T-helper 22 cell (primary cell): Measurements from ENCODE around the gene ZNF598.

ENCODE experiments used
- DNase-seq: peaks from one replicate; pipeline ENCODE4 v3.0.0-alpha.2; 2020; ENCODE audit warnings: low read depth

ZNF598 gene

GRCh38 chr16:1990351-1991134 lies 19.1 kb downstream of the ZNF598 start:
- no peak for DNase-seq

DNA sequence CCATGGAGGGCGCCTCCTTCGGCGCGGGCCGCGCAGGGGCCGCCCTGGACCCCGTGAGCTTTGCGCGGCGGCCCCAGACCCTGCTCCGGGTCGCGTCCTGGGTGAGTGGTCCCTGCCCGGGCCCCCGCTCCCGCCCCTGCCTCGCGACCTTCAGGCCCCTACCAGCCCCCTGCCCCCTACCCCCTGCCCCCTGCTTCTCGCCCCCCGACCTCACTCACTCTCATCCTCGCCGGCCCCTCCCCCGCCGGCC lies 19.6 kb downstream of the ZNF598 start:
- no peak for DNase-seq

GRCh38 chr16:1989209-1990100 lies 20.2 kb downstream of the ZNF598 start, which contains the start of gene SYNGR3:
Gene SYNGR3 (plus strand): TSS chr16:1989970. CDS start chr16:1990103, 133 bp downstream.
- no peak for DNase-seq

DNA sequence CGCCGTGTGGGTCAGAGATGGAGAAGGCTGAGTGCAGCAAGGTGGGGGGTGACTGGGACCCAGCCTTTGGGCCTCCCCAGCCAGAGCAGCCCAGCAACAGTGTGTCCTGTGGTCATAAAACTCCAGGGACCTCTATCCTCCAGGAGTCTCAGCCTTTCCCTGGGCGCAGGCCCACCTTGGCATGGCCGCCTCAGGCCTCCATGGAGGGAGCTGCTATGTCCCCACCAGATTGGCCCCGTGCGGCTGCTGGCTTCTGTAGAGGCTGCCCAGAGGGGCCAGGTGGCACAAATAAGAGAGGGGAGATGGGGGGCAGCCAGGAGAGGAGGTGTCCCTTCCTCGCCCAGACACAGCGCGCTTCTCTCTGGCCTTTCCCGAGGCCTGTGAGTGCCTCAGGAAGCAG lies 22.4 kb downstream of the ZNF598 start:
- no peak for DNase-seq

DNA sequence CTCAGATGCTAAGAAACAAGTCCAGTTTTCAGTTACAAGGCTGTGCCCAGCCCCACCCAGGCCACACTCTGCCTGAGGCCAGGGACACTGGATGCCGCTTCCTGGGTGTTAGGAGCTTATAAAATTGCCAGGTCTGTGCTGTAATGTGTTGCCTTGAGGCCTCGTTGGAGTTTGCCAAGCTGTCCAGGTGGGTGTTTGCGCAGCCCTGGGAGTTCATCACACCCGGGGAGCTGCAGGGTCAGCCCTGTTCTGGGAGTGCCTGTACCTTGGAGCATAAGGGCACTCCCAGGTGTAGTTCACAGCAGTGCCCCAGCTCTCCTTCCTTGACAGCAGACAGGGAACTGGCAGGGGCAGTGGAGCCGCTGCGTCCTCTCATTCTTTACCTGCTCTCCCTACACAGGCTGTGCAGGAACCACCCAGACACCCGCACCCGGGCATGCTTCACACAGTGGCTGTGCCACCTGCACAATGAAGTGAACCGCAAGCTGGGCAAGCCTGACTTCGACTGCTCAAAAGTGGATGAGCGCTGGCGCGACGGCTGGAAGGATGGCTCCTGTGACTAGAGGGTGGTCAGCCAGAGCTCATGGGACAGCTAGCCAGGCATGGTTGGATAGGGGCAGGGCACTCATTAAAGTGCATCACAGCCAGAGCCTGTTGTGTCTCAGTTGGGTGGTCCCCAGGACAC lies 24.0 kb downstream of the ZNF598 start:
- DNase-seq = no peak

DNA sequence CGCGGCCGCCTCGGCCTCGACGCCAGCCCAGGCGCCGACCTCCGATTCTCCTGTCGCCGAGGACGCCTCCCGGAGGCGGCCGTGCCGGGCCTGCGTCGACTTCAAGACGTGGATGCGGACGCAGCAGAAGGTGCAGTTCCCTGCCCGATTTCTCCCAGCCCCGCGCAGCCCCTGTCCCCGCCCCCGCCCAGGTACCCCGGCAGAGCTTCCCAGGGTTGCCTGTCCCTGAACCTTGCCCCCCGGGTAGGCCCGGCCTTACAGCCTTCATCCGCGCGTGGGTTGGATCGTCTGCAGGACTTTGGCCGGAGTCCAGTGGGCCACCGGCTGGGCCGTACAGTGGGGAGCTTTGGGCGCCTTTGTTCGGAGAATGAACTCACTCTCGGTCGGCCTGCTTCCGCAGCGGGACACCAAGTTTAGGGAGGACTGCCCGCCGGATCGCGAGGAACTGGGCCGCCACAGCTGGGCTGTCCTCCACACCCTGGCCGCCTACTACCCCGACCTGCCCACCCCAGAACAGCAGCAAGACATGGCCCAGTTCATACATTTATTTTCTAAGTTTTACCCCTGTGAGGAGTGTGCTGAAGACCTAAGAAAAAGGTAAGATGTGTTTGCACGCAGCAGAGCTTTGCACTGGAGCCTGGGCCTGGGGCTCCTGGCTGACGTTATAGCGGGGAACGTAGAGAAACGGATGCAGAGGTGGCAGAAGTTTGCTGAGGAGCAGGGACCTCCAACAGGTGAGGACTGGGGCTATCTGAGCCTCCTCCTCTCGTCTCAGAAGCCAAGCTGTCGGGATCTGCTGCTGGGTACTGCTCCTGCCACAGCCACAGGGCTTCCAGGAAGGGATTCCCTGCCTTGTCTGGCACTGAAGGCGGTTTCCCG lies 25.0 kb downstream of the ZNF598 start:
- no peak for DNase-seq

- DNase-seq = peak; percentile 42
Observed at GRCh38 chr16:1983544-1984346, 25.9 kb downstream of the ZNF598 start, which contains the start of gene GFER. Gene GFER (plus strand): TSS chr16:1984193. CDS start chr16:1984219, 26 bp downstream.

DNA sequence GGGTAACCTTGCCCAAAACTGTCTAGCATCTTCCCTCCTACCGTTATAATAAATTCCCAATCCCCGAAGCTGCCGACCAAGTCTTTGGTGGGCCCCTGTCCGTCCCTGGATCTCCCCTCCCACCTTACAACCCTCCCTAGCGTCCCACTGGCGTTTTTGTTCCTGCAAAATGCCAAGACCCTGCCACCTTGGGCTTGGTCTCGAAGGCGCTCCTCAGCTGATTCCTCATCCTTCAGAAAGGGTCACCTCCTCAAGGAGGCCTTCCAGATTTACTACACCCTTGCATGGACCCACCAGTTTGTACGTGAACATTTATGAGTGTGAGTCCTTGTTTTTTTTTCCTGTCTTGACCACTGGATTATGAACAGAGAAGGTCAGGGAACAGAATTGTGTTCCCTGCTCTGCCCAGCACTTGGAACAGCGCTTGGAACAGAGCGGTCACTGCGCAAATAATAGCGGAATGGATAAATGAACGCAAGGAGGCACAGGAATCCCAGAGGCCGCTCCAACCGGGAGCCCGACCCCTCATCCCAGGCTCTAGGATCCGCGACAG lies 26.6 kb downstream of the ZNF598 start:
- DNase-seq = no peak

DNA sequence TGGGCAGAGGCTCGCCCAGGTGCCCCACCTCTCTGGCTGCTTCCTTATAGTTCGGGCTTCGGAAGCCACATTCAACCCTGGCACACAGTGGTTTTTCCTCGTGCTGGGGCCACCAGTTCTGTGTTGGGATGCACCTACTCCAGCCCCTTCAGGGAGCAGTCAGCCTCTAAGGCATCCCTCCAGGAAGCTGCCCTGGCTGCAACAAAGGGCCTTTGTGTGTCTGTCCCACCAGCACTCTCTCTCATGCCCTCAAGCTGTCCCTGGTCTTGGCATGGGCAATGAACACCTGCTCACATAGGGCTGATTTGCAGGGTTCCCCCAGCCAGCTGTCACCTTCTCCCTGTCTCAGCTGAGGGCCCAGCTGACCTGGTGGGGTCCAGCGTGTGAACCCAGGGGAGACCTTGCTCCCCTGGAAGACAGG lies 27.6 kb downstream of the ZNF598 start:
- DNase-seq = no peak

- no peak for DNase-seq
Observed at GRCh38 chr16:1981398-1981836, 28.2 kb downstream of the ZNF598 start, which contains the start of gene NOXO1. Gene NOXO1 (minus strand): TSS chr16:1981469. CDS start chr16:1981179, 290 bp downstream.

GRCh38 chr16:1980770-1981087 lies 28.9 kb downstream of the ZNF598 start:
- no peak for DNase-seq

DNA sequence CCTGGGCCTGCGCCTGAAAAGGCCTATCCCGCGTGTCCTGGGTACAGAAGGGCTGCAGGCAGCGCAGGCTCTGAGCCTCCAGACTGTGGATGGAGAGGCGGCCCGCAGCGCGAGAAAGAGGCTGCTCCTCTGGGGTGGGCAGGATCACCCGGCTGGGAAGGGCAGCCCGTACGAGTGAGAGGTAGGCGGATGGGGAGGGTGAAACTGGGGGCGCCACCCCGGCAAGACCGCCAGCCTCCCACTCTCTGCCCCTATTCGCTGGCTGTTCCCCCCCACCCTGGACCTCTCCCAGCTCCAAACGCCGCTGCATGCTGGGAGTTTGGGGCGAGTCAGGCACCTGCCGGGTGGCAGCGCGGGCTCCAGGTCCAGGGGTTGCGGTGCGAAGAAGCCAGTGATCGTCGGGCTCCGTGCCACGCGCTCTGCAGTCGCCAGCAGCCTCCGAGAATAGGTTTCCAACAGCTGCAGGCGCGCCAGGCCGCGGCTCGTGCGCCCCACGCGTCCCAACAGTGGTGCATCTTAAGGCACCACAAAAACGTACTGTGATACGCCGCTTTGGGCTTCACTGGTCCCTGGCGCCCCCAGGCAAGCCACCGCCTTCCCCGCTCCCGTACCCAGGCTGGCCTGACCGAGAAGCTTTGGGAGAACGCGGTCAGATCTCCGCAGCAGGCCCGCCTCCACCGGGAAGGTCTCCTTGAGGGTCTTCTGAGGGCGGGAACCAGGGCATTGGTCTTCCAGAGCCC lies 29.4 kb downstream of the ZNF598 start:
- DNase-seq = no peak

DNA sequence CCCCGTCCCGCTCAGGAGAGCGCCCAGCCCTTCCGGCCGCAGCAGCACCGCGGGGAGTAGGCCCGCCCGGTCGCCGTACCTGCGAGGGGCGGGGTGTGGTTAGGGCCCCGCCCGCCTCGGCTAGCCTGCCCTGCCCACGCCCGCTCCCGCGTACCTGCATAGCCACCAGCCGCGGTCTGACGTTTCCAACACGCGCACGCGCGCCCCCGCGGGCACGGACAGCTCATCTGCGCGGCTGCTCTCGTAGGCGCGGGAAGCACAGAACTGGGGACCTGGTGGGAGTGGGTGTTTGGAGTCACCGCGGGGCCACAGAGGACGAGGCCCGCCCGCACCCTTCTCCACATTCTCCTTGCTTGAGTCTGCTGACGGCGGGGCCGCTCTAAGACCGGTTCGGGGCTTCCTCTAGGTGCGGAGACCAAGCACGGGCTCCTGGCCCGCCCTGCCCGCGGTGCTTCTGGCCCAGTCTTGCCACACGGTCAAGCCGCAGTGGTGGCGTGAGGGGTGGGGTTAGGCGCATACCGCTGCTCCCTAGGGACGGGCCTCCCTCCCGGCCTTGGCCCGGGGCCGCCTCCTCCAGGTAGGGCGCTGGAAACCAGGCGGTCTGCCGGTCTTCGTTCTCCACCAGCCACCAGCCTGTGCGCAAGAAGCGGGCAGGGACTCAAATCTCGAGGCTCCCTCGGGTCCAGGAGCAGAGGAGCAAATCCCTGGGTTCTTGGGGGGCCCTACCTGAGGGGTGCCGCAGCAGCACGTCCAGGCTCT lies 30.2 kb downstream of the ZNF598 start:
- no peak for DNase-seq

DNA sequence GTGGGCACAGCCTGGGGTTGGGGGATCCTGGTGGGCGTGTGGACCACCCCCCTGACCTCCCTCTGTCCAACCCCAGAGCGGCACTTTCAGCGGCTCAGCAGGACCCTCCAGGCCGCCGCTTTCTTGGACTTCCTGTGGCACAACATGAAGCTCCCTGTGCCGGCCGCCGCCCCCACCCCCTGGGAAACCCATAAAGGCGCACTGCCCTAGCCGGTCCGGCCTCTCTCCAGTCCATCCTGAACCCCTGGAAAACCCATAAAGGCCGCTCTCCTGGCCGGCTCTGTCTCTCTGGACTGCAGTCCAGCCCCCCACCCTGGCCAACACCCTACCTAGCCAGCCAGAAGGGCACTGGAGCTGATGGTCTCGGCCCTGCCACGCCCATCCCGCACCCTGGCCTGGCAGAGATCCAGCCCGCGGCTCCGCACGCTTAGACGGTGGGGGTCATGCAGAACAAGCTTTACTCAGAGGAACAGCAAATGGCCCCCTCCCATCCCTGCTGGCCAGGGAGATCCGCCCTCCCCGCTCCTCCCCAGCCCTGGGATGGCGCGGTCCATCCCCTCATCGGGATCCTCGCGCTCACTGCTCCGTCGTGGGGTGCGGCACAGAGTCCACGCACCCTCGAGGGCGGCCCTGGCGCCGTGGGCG lies 31.0 kb downstream of the ZNF598 start:
- no peak for DNase-seq

- DNase-seq = no peak
Observed at GRCh38 chr16:1977875-1978268, 31.7 kb downstream of the ZNF598 start.

DNA sequence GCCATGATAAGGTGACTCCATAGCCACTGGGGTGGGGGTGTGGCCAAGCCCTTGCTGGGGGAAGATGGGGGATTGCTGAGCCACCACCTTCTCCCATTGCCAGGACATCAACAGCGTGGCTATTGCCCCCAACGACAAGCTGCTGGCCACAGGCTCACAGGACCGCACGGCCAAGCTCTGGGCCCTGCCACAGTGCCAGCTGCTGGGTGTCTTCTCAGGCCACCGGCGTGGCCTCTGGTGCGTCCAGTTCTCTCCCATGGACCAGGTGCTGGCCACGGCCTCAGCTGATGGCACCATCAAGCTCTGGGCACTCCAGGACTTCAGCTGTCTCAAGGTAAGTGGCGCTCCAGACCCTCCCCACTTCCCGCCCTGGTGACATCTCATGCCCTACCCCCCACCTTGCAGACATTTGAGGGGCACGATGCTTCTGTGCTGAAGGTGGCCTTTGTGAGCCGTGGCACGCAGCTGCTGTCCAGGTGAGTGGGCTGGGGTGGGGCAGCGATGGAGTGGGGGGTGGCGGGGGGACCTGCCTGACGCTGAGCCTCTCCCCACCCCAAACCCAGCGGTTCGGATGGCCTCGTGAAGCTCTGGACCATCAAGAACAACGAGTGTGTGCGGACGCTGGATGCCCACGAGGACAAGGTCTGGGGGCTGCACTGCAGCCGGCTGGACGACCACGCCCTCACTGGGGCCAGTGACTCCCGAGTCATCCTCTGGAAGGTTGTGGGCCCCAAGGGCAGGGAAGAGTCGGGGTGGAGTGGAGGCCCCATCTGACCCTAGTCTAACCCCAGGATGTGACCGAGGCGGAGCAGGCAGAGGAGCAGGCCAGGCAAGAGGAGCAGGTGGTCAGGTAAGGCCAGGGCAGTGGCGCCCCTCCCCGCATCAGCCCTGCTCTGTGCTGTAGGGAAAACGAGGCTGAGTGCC lies 32.4 kb downstream of the ZNF598 start:
- DNase-seq = no peak

GRCh38 chr16:1976216-1976520 lies 33.5 kb downstream of the ZNF598 start:
- DNase-seq = no peak
